ENCODE measurements around the gene CHN2. TPM values are rescaled to one million over a fixed set of nuclear protein-coding genes. Genes with fewer than 3 reads are reported as not detected.

Gene CHN2
- polyA plus RNA-seq, 1 of the 3 experiments (the other 2 are of a cell fraction), result 0.02 TPM

- TF ChIP-seq, protein P1, sequence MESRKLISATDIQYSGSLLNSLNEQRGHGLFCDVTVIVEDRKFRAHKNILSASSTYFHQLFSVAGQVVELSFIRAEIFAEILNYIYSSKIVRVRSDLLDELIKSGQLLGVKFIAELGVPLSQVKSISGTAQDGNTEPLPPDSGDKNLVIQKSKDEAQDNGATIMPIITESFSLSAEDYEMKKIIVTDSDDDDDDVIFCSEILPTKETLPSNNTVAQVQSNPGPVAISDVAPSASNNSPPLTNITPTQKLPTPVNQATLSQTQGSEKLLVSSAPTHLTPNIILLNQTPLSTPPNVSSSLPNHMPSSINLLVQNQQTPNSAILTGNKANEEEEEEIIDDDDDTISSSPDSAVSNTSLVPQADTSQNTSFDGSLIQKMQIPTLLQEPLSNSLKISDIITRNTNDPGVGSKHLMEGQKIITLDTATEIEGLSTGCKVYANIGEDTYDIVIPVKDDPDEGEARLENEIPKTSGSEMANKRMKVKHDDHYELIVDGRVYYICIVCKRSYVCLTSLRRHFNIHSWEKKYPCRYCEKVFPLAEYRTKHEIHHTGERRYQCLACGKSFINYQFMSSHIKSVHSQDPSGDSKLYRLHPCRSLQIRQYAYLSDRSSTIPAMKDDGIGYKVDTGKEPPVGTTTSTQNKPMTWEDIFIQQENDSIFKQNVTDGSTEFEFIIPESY (IDR thresholded peaks at IDR 0.05; ENCODE audit: borderline replicate concordance, low read depth), result no peak
- TF ChIP-seq GABPA (IDR thresholded peaks at IDR 0.05; ENCODE audit: low read depth) (no peak), SMC3 (IDR thresholded peaks at IDR 0.05; ENCODE audit: low read depth, low read length) (no peak), IRF3 (IDR thresholded peaks at IDR 0.05; ENCODE audit: low read depth, low read length) (no peak), FOXM1 (IDR thresholded peaks at IDR 0.05; ENCODE audit: low read depth) (no peak), FOSL2 (IDR thresholded peaks at IDR 0.05; ENCODE audit: borderline replicate concordance, low read depth) (no peak), ELF1 (IDR thresholded peaks at IDR 0.05) (no peak), SIN3A (IDR thresholded peaks at IDR 0.05; ENCODE audit: borderline replicate concordance, low read depth, low read length) (no peak)
- TF ChIP-seq, protein P2, sequence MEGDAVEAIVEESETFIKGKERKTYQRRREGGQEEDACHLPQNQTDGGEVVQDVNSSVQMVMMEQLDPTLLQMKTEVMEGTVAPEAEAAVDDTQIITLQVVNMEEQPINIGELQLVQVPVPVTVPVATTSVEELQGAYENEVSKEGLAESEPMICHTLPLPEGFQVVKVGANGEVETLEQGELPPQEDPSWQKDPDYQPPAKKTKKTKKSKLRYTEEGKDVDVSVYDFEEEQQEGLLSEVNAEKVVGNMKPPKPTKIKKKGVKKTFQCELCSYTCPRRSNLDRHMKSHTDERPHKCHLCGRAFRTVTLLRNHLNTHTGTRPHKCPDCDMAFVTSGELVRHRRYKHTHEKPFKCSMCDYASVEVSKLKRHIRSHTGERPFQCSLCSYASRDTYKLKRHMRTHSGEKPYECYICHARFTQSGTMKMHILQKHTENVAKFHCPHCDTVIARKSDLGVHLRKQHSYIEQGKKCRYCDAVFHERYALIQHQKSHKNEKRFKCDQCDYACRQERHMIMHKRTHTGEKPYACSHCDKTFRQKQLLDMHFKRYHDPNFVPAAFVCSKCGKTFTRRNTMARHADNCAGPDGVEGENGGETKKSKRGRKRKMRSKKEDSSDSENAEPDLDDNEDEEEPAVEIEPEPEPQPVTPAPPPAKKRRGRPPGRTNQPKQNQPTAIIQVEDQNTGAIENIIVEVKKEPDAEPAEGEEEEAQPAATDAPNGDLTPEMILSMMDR (IDR thresholded peaks at IDR 0.05), result no peak
Observed at GRCh38 chr7:29204491-29205272, 10.1 kb downstream of the CHN2 start (continued).

DNA sequence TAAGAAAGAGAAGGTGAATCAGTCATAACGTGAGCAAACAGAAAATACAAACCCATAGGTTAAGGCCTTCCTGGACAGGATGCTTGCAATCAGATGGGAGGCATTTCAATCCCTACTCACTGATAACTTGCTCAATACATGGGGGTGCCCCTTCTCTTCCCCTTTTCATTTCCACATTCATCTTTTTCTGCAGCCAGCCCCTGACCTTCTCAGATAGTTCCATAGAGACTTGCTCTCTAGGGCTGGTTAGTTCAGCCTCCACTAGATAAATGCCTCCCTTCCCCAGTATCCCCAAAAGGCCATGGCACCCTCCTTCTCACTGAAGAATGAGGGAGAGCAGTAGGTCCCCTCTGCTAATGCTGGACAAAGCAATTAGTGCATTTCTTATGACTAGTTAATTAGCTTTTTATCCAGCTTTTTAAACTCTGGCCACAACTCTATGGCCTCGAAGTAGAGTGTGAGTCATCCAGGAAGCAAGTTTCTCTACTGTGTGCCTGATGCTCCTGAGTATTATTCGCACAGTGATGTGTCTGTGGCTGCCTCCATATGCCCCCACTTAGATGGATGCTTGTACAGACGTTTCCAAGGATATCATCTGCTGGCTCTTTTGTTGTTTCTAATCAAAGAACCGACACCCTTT lies 12.7 kb downstream of the CHN2 start:
- WGBS (ENCODE audit: low lambda C conversion rate), result 37% methylated on average over 5 of the region's 5 CpGs
- H3K27ac ChIP-seq (ENCODE audit: low read depth in 2 of 2, low read length in 1 of 2), result no peak overlapping the region
- H3K9me3 ChIP-seq, result no peaks in the 10 kb centered on the region
- ChIA-PET CTCF (interaction anchor here (2.9 to 3.4 kb wide), 2 partner anchors 12 to 17 kb away, joined by 10 to 21 read pairs; partner anchors contain the start of gene CHN2), POLR2A (no interaction called here)
- TF ChIP-seq FOSL2 (IDR thresholded peaks at IDR 0.05; ENCODE audit: borderline replicate concordance, low read depth) (peak; percentile 26; the same call in 1 of the 2 replicates), TEAD4 (IDR thresholded peaks at IDR 0.05; ENCODE audit: borderline replicate concordance, insufficient read depth) (no peak)
- no peaks in the 10 kb centered on the region for H4K20me1 ChIP-seq (ENCODE audit: insufficient read depth)
- no peak for DNase-seq
- no peaks in the 10 kb centered on the region for H3K4me1 ChIP-seq (ENCODE audit: control insufficient read depth in 1 of 2, insufficient read depth in 2 of 2, low read depth in 1 of 2, low read length in 1 of 2)
- H3K9ac ChIP-seq, result no peak overlapping the region
- H3K9me2 ChIP-seq, result no peaks in the 10 kb centered on the region
- H2AFZ ChIP-seq (ENCODE audit: low read depth), result no peak overlapping the region
- H3K4me3 ChIP-seq (ENCODE audit: low read depth in 2 of 2, low read length in 1 of 2), result no peak overlapping the region
- no peak overlapping the region for H3K4me2 ChIP-seq
- H3K79me2 ChIP-seq (ENCODE audit: insufficient read depth), result no peaks in the 10 kb centered on the region
- no peaks in the 10 kb centered on the region for H3K27me3 ChIP-seq (ENCODE audit: insufficient read depth)
- no peaks in the 10 kb centered on the region for H3K36me3 ChIP-seq (replicated peaks in 1 of 2; ENCODE audit: control insufficient read depth in 1 of 2, insufficient read depth in 2 of 2, low read length in 1 of 2)
- H3F3A ChIP-seq (replicated peaks; ENCODE audit: insufficient read depth), result no peaks in the 10 kb centered on the region
